ENCODE data around the gene MAP3K13.

DNA sequence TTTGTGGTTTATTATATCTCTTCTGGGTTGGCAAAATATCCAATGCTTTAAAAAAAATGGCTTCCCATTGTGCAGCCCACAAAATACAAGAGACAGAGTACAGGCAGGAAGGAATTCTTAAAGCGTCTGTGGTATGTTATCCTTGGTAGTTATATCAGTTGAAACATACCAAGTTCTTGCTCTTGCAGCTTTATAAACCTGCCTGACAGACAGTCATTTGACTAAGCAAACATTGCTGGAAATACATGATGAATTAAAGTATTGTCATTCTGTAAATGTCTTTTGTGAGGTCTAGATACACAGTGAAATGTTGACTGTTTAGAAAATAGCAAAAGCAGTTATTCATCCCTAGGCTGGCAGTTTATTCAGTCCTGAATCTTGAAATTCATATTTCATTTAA lies 44.8 kb upstream of the MAP3K13 start:
- TF ChIP-seq, protein P1, sequence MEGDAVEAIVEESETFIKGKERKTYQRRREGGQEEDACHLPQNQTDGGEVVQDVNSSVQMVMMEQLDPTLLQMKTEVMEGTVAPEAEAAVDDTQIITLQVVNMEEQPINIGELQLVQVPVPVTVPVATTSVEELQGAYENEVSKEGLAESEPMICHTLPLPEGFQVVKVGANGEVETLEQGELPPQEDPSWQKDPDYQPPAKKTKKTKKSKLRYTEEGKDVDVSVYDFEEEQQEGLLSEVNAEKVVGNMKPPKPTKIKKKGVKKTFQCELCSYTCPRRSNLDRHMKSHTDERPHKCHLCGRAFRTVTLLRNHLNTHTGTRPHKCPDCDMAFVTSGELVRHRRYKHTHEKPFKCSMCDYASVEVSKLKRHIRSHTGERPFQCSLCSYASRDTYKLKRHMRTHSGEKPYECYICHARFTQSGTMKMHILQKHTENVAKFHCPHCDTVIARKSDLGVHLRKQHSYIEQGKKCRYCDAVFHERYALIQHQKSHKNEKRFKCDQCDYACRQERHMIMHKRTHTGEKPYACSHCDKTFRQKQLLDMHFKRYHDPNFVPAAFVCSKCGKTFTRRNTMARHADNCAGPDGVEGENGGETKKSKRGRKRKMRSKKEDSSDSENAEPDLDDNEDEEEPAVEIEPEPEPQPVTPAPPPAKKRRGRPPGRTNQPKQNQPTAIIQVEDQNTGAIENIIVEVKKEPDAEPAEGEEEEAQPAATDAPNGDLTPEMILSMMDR (IDR thresholded peaks at IDR 0.05): no peak
- TF ChIP-seq POLR2A (IDR thresholded peaks at IDR 0.05): no peak
